Gastroesophageal sphincter (tissue), 4 donors: ENCODE results near the gene PLCZ1. TPM values are rescaled to one million over a fixed set of nuclear protein-coding genes. Genes with fewer than 3 reads are reported as not detected.
A peak's percentile ranks its signal among the peaks of the same experiment; 100 is the strongest.

ENCODE experiments used
- ATAC-seq: fragments of 150-250 bp; one replicate; pipeline ENCODE4 v1.9.1; 2016; ENCODE audit warnings: mild to moderate bottlenecking, moderate library complexity
- H3K27ac ChIP-seq, 4 donors: fragments of 200-600 bp; sonication (generic) in 3 of 4; 1 replicate in 3 of 4; 2 replicates in 1 of 4; pipeline ENCODE4 v1.5.1; 2016 to 2019
- H3K27me3 ChIP-seq: fragments of 200-600 bp; sonication (generic); one replicate; pipeline ENCODE4 v1.5.1; 2019
- H3K36me3 ChIP-seq, 2 donors: fragments of 200-600 bp; sonication (generic); one replicate each; pipeline ENCODE4 v1.5.1; 2019; ENCODE audit warnings: control low read depth in 1 of 2
- H3K4me1 ChIP-seq, 3 donors: fragments of 200-600 bp; sonication (generic); 1 replicate in 2 of 3; 2 replicates in 1 of 3; pipeline ENCODE4 v1.5.1; 2016 to 2019; ENCODE audit warnings: control low read depth in 2 of 3
- H3K4me3 ChIP-seq, 2 donors: fragments of 200-600 bp; sonication (generic); one replicate each; pipeline ENCODE4 v1.5.1; 2019; ENCODE audit warnings: mild to moderate bottlenecking in 1 of 2, moderate library complexity in 1 of 2
- H3K9me3 ChIP-seq, 3 donors: fragments of 200-600 bp; sonication (generic); one replicate each; pipeline ENCODE4 v1.5.1; 2017 to 2019; ENCODE audit warnings: control low read depth in 2 of 3
- EP300 ChIP-seq: sonication (generic); formaldehyde crosslinking; IDR thresholded peaks from one replicate; pipeline ENCODE4 v1.6.1; 2017; ENCODE audit warnings: antibody characterized with exemption, mild to moderate bottlenecking
- POLR2A ChIP-seq, 2 donors: fragments of 450-650 bp; IDR thresholded peaks; one replicate each; pipeline ENCODE4 v1.6.1; 2017; ENCODE audit warnings: antibody characterized with exemption in 2 of 2, mild to moderate bottlenecking in 2 of 2, moderate library complexity in 1 of 2
- POLR2AphosphoS5 ChIP-seq: sonication (generic); formaldehyde crosslinking; IDR thresholded peaks from one replicate; pipeline ENCODE4 v1.6.1; 2017; ENCODE audit warnings: antibody characterized with exemption
- WGBS, 2 donors: methylation state at CpG; one replicate each; pipeline ENCODE4 v1.1.5; 2018; ENCODE audit warnings: low coverage in 1 of 2; 5-methylcytosine and 5-hydroxymethylcytosine counted together
- total RNA-seq, 4 donors: library from RNA; depleted of rRNA; stranded (reverse); fragments of >200 nt; gene quantifications; one replicate each; pipeline ENCODE4 v1.1.0, GENCODE V29; 2016
- TF ChIP-seq, protein P1 (sequence below), 4 experiments: fragments of 200-600 bp in 2 of 4; fragments of 450-650 bp in 2 of 4; sonication (generic) in 1 of 4; IDR thresholded peaks; one replicate each; pipeline ENCODE4 v1.5.1; 2017 to 2019; ENCODE audit warnings: antibody characterized with exemption in 4 of 4, mild to moderate bottlenecking in 2 of 4, moderate library complexity in 2 of 4

The PLCZ1 gene
- total RNA-seq, 4 donors from 2014 or later: 0.93 TPM; not detected in 3

DNA sequence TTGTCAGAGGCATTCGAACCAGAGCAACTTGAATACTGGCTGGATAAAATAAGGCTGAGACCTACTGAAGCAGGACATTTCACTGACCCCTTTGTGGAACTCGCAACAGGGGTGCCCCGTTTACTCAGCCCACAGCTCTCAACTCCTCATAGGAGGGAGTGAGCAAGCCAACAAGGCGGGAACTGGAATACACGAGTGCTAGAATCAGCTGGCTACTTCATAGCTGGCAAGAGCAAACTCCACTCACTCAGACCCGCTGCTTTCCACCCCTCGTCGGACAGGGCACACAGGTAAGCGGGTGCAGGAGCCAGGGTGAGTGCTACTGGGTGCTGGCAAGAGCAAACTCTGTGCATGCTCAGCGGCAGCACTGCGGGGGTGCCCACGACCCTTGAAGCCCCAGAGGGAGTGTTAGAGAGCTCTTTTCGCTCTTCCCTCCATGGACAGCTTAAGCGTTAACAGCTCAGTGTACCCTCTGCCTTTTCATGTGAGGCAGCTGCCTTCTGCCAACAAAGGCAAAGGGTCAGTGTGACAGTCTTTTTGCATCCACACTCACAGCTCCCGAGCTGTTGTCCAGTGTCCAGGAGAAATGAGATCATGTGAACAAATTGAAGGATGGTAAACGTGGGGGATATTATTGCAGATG lies 15.8 kb upstream of the PLCZ1 start:
- 9 to 21% methylated on average over 3 to 4 of the region's 16 CpGs for WGBS, 2 donors
- Histone ChIP-seq H3K4me3 (peak overlapping the region; percentile 6 to 37), H3K36me3 (no peaks in the 10 kb centered on the region), H3K4me1 (peaks cover 0 to 40% (median 10%) of the 10 kb centered on the region in 3 donors), H3K27me3 (no peaks in the 10 kb centered on the region), H3K9me3 (no peaks in the 10 kb centered on the region), H3K27ac (peak overlapping the region in 3 of 4 donors; percentile 45 to 70 (median 57))
- no peak for TF ChIP-seq POLR2A (IDR thresholded peaks at IDR 0.05)
- TF ChIP-seq, protein P1, sequence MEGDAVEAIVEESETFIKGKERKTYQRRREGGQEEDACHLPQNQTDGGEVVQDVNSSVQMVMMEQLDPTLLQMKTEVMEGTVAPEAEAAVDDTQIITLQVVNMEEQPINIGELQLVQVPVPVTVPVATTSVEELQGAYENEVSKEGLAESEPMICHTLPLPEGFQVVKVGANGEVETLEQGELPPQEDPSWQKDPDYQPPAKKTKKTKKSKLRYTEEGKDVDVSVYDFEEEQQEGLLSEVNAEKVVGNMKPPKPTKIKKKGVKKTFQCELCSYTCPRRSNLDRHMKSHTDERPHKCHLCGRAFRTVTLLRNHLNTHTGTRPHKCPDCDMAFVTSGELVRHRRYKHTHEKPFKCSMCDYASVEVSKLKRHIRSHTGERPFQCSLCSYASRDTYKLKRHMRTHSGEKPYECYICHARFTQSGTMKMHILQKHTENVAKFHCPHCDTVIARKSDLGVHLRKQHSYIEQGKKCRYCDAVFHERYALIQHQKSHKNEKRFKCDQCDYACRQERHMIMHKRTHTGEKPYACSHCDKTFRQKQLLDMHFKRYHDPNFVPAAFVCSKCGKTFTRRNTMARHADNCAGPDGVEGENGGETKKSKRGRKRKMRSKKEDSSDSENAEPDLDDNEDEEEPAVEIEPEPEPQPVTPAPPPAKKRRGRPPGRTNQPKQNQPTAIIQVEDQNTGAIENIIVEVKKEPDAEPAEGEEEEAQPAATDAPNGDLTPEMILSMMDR (IDR thresholded peaks at IDR 0.05): no peak
- TF ChIP-seq POLR2AphosphoS5: no peak
- TF ChIP-seq EP300: no peak
- peak; percentile 50 for ATAC-seq

DNA sequence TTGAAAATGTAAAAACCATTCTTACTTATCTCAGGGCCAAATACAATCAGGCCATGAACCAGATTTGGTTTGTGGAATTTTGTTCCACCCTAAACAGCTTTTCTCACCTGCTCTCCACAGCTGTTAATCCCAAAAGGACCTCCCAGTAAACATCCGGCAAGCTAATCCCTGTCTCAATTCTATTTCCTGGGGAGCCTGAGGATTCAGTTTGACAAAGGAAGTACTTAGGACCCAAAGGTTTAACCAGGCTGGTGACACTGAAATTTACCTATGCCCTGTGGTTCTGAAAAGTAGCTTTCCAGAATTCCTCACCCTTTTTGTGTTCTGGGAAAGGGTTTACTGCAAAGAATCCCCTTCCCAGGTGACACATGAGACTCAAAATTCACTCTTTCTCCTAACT lies 15.1 kb upstream of the PLCZ1 start:
- TF ChIP-seq POLR2A (IDR thresholded peaks at IDR 0.05): no peak
- Histone ChIP-seq H3K36me3 (no peaks in the 10 kb centered on the region), H3K4me3 (no peak overlapping the region), H3K27me3 (no peaks in the 10 kb centered on the region), H3K27ac (peak overlapping the region in 3 of 4 donors; percentile 45 to 70 (median 57)), H3K4me1 (peaks cover 0 to 41% (median 10%) of the 10 kb centered on the region in 3 donors), H3K9me3 (no peaks in the 10 kb centered on the region)
- ATAC-seq: no peak
- 67 to 73% methylated on average over 1 of the region's 1 CpG for WGBS, 2 donors

DNA sequence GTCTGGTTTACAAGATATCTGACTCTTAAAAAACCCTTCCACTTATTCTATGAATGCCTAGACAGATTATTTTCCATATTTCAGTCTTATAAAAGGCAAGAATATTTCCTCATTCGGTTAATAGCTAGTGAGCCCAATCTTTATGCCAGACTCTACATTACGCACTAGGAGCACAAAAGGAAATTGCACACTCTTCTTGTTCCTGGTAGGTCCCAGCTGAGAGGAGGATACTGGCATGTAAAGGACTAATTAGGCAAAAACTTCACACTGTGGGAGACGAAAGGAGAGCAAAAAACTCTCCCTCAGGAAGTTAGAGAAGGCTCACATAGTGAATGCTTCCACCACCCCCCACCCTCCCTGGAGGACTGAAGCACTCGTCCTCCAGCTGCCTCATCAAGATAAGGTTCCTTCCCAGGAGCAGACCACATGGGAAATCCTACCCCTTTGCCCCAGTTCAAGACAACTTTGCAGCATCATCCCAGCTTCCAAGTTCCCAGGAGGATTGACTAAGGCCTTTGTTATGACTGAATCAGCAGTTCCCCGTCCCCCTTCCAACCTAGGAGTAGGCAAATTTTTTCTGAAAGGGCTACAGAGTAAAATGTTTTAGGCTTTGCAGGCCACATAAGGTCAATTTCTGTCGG lies 14.6 kb upstream of the PLCZ1 start:
- Histone ChIP-seq H3K27ac (peak overlapping the region in 2 of 4 donors; percentile 57 to 70), H3K4me1 (peaks cover 0 to 46% (median 10%) of the 10 kb centered on the region in 3 donors), H3K36me3 (no peaks in the 10 kb centered on the region), H3K4me3 (no peak overlapping the region), H3K9me3 (no peaks in the 10 kb centered on the region), H3K27me3 (no peaks in the 10 kb centered on the region)
- TF ChIP-seq POLR2AphosphoS5 (no peak), EP300 (no peak), POLR2A (IDR thresholded peaks at IDR 0.05) (no peak)
- TF ChIP-seq, protein P1 (IDR thresholded peaks at IDR 0.05): no peak
- WGBS, 2 donors: 35 to 45% methylated on average over 4 of the region's 6 CpGs
- peak; percentile 60 for ATAC-seq

DNA sequence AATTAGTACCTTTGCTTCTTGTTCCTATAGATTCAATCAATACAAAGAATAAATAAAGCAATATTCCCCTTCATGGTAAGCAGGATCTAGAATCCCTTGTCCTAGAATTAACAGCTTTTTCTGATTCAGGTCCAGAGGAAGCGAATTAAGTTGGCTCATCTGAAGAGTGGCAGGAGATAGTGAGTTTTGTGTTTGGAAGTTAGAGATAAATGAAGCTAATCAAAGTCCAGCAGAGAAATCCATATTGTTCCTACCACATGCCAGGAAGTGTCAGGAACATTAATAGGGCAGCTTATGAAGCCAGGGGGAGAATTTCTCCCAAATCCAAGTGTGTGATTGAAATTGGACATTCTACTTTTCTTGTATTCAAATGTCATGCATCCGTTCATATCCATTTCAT lies 14.1 kb upstream of the PLCZ1 start:
- Histone ChIP-seq H3K4me3 (no peak overlapping the region), H3K27me3 (no peaks in the 10 kb centered on the region), H3K36me3 (no peaks in the 10 kb centered on the region), H3K9me3 (no peaks in the 10 kb centered on the region), H3K4me1 (peaks cover 0 to 46% (median 10%) of the 10 kb centered on the region in 3 donors), H3K27ac (no peak overlapping the region)
- TF ChIP-seq POLR2A (IDR thresholded peaks at IDR 0.05): no peak
- TF ChIP-seq POLR2AphosphoS5: no peak
- TF ChIP-seq EP300: no peak
- TF ChIP-seq, protein P1 (IDR thresholded peaks at IDR 0.05): no peak
- 38 to 43% methylated on average over 2 of the region's 2 CpGs for WGBS, 2 donors
- ATAC-seq: no peak

DNA sequence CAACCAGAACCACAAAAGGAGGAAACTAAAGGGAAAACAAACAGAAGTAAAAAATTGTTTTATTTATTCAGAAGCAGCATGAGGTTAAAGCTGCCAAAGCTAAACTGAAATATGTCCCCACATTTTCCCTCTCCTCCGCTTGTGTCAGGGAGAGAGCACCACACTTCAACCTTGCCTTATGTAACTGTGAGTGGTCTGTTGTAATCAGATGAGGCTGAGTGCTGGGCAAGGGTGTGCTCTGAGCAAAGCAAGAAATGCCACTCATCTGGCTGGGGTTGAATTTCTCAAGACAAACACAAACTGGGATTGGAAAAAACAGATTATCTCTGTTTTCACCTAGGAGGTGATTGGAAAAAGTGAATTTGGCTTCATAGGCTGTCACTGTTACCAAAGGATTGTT lies 12.3 kb upstream of the PLCZ1 start:
- 56 to 88% methylated on average over 1 of the region's 1 CpG for WGBS, 2 donors
- no peak overlapping the region for H3K4me3 ChIP-seq
- H3K4me1 ChIP-seq: peaks cover 0 to 46% (median 10%) of the 10 kb centered on the region in 3 donors
- H3K36me3 ChIP-seq: no peaks in the 10 kb centered on the region
- H3K9me3 ChIP-seq: no peaks in the 10 kb centered on the region
- peak; percentile 31 for ATAC-seq
- no peaks in the 10 kb centered on the region for H3K27me3 ChIP-seq
- H3K27ac ChIP-seq: no peak overlapping the region
- no peak for TF ChIP-seq EP300
- TF ChIP-seq, protein P1 (IDR thresholded peaks at IDR 0.05): no peak
- TF ChIP-seq POLR2AphosphoS5: no peak
- no peak for TF ChIP-seq POLR2A (IDR thresholded peaks at IDR 0.05)
